Psoas muscle (tissue), 8 donors: ENCODE data around the gene PIEZO1. TPM values are rescaled to one million over a fixed set of nuclear protein-coding genes. Genes with fewer than 3 reads are reported as not detected.
"Not testable (repeated sequence)": the region's sequence is repeated elsewhere in the genome, so short reads cannot be mapped to it uniquely, and the experiment has no call there.

Experiments
- ATAC-seq, 4 donors: fragments of 200-7000 bp; cut with Tn5 transposase; one replicate each; pipeline ENCODE4 v1.9.1; 2020; ENCODE audit warnings: moderate library complexity in 3 of 4, mild to moderate bottlenecking in 2 of 4
- DNase-seq, 2 donors: peaks; one replicate each; pipeline ENCODE4 v3.0.0-alpha.2; 2020
- H3K27ac ChIP-seq: fragments of 200-600 bp; one replicate; pipeline ENCODE4 v1.8.0; 2022
- H3K27me3 ChIP-seq, 3 donors: fragments of 200-600 bp in 1 of 3; one replicate each; pipeline versions ENCODE4 v1.6.1 to v1.8.0; 2013 to 2022; ENCODE audit warnings: low read length in 2 of 3, mild to moderate bottlenecking in 2 of 3, moderate library complexity in 1 of 3; ENCODE audit not compliant: insufficient read depth in 3 of 3
- H3K36me3 ChIP-seq, 2 donors: fragments of 200-600 bp in 1 of 2; one replicate each; pipeline versions ENCODE4 v1.6.1 to v1.8.0; 2013 to 2022; ENCODE audit warnings: low read depth in 1 of 2, mild to moderate bottlenecking in 1 of 2, moderate library complexity in 1 of 2; ENCODE audit not compliant: insufficient read depth in 1 of 2
- H3K4me1 ChIP-seq: fragments of 200-600 bp; one replicate; pipeline ENCODE4 v1.8.0; 2022
- H3K4me3 ChIP-seq: fragments of 200-600 bp; one replicate; pipeline ENCODE4 v1.8.0; 2022; ENCODE audit warnings: mild to moderate bottlenecking
- H3K9me3 ChIP-seq: fragments of 200-600 bp; one replicate; pipeline ENCODE4 v1.8.0; 2022
- CTCF ChIP-seq: fragments of 200-600 bp; IDR thresholded peaks from one replicate; pipeline ENCODE4 v1.8.0; 2022; ENCODE audit warnings: antibody characterized with exemption
- WGBS, 3 donors: extraction: QIAGEN DNeasy Blood & Tissue Kit; methylation state at CpG; one replicate each; pipeline versions ENCODE4 v1.1.6 to v1.1.7; 2013; 5-methylcytosine and 5-hydroxymethylcytosine counted together
- intact Hi-C, 2 donors: fragments of 100-400 bp; cut with DNase I; formaldehyde crosslinking; loops; one replicate each; pipeline versions ENCODE4 v1.11.0 to v1.14.2; 2022
- polyA plus RNA-seq, 3 donors: library from polyadenylated mRNA; stranded (reverse); fragments of 200-250 nt; gene quantifications; one replicate each; pipeline ENCODE4 v1.2.3, GENCODE V29; 2013
- total RNA-seq, 4 donors: library from RNA; stranded (reverse); fragmentation: NEBNext Ultra II Directional in 2 of 4; extraction: Animal tissue kit (Norgen Biotek cat#: 25700) in 2 of 4; gene quantifications; one replicate each; pipeline versions ENCODE4 v1.2.1 to v1.2.4, GENCODE V29; 2021 to 2023
- donor health status: healthy with polysubstance abuse.
- donor health status: DM: no; HTN: no; CAD: no; lungs with moderate emphysema.
- donor health status: Bipolar disorder and iron deficiency.
- donor health status: healthy.
- donor health status: DM: yes; HTN: yes; CAD: no.
- donor health status: DM: no; HTN: no; CAD: no.
- donor health status: DM: no; HTN: no; CAD: no.
- donor health status: DM: yes; HTN: yes; CAD: no.

The PIEZO1 gene
- total and polyA plus RNA-seq, 7 donors, result 7.2 to 26.8 (median 10.2) TPM

GRCh38 chr16:88826070-88826840, 41.2 kb upstream of the PIEZO1 start:
- Histone ChIP-seq H3K27ac (no peak overlapping the region), H3K36me3 (peaks cover 0 to 30% of the 10 kb centered on the region in 2 donors), H3K4me1 (no peaks in the 10 kb centered on the region), H3K4me3 (no peak overlapping the region), H3K27me3 (no peaks in the 10 kb centered on the region), H3K9me3 (no peaks in the 10 kb centered on the region)
- no peak for DNase-seq
- no peak for ATAC-seq
- WGBS, 3 donors, result 94 to 95% (median 94%) methylated on average over 15 to 26 of the region's 26 CpGs
- TF ChIP-seq CTCF, result no peak
- intact Hi-C loops, result no loop called here

- peak in 1 of 4 donors; percentile 12 for ATAC-seq
- Histone ChIP-seq H3K4me1 (no peaks in the 10 kb centered on the region), H3K27ac (no peak overlapping the region), H3K36me3 (peaks cover 0 to 30% of the 10 kb centered on the region in 2 donors), H3K9me3 (no peaks in the 10 kb centered on the region), H3K4me3 (no peak overlapping the region), H3K27me3 (no peaks in the 10 kb centered on the region)
- intact Hi-C loops, result no loop called here
- no peak for DNase-seq
- TF ChIP-seq CTCF, result no peak
- 83 to 98% (median 97%) methylated on average over 8 to 12 of the region's 12 CpGs for WGBS, 3 donors
These were observed 40.1 kb upstream of the PIEZO1 start for GRCh38 chr16:88825146-88825545.

GRCh38 chr16:88824256-88825077, 39.4 kb upstream of the PIEZO1 start:
- Histone ChIP-seq H3K36me3 (peaks cover 0 to 30% of the 10 kb centered on the region in 2 donors), H3K9me3 (no peaks in the 10 kb centered on the region), H3K27ac (no peak overlapping the region), H3K27me3 (no peaks in the 10 kb centered on the region), H3K4me3 (no peak overlapping the region), H3K4me1 (no peaks in the 10 kb centered on the region)
- intact Hi-C loops, result no loop called here
- no peak for TF ChIP-seq CTCF
- ATAC-seq, result no peak
- 85 to 90% (median 86%) methylated on average over 28 to 33 of the region's 33 CpGs for WGBS, 3 donors
- DNase-seq, result no peak

GRCh38 chr16:88823646-88824045, 38.6 kb upstream of the PIEZO1 start:
- DNase-seq, H3K9me3 ChIP-seq, H3K27me3 ChIP-seq, H3K4me1 ChIP-seq, H3K4me3 ChIP-seq, H3K27ac ChIP-seq, ATAC-seq, intact Hi-C loops: not testable (repeated sequence)
- WGBS, 3 donors, result 71 to 95% (median 94%) methylated on average over 27 to 30 of the region's 31 CpGs
- H3K36me3 ChIP-seq, result peaks cover 0 to 30% of the 10 kb centered on the region in 2 donors
